HCT116 (cell line): ENCODE measurements around the gene CACNA2D2. TPM values are rescaled to one million over a fixed set of nuclear protein-coding genes. Genes with fewer than 3 reads are reported as not detected.

Experiments used
- ATAC-seq: fragments of 200-7000 bp; cut with Tn5 transposase; 2 replicates; pipeline ENCODE4 v1.9.1; 2020; ENCODE audit warnings: mild to moderate bottlenecking, moderate library complexity
- BruUV-seq: library from RNA; stranded (reverse); fragments of 400-500 nt; replicated peaks from 2 replicates; lab custom pipeline; 2021; lab: Mats Ljungman, UMichigan
- CTCF ChIA-PET: fragments of 300-600 bp; sonication (Branson Sonifier 250); formaldehyde crosslinking; loops from one replicate; lab custom pipeline; 2021; ENCODE audit warnings: antibody characterized with exemption; lab: Charles Lee
- POLR2A ChIA-PET: fragments of 300-600, 350-600 bp; sonication (Branson Sonifier 250); formaldehyde crosslinking; loops from one replicate; lab custom pipeline; 2021; ENCODE audit warnings: antibody characterized with exemption; lab: Charles Lee
- RAD21 ChIA-PET, 2 experiments: fragments of 300-600 bp; sonication (Branson Sonifier 250); formaldehyde crosslinking; loops; one replicate each; lab custom pipeline; 2023; ENCODE audit warnings: low total read pairs in 2 of 2; ENCODE audit not compliant: uncharacterized antibody in 2 of 2, unreplicated experiment in 2 of 2, low non-redundant PET in 1 of 2; lab: Charles Lee
- DNase-seq: peaks from one replicate; pipeline ENCODE4 v3.0.0-alpha.2; 2010; ENCODE audit warnings: low read depth, low spot score
- H2AFZ ChIP-seq: fragments of 200-600 bp; shearing (Covaris generic), sonication (generic); 2 replicates; pipeline ENCODE4 v1.6.1; 2017; ENCODE audit warnings: low read depth, mixed run types, mixed read lengths, antibody characterized with exemption, low read length; ENCODE audit not compliant: poor library complexity, severe bottlenecking
- H3K27ac ChIP-seq: 2 replicates; pipeline ENCODE4 v1.5.1; 2012; ENCODE audit warnings: low read depth, low read length
- H3K27me3 ChIP-seq: fragments of 200-600 bp; sonication (generic); 2 replicates; pipeline ENCODE4 v1.6.1; 2016; ENCODE audit warnings: mixed run types, low read length, mixed read lengths; ENCODE audit not compliant: insufficient read depth
- H3K36me3 ChIP-seq, 2 experiments: fragments of 200-500 bp in 1 of 2; fragments of 200-600 bp in 1 of 2; sonication (Bioruptor generic) in 1 of 2; sonication (generic) in 1 of 2; 2 replicates each; pipeline versions ENCODE4 v1.5.1 to v1.6.1; 2014 to 2016; ENCODE audit warnings: low read length in 2 of 2, inconsistent platforms in 1 of 2, mixed read lengths in 1 of 2, mixed run types in 1 of 2; ENCODE audit not compliant: insufficient read depth in 2 of 2, control insufficient read depth in 1 of 2
- H3K4me1 ChIP-seq, 2 experiments: fragments of 200-600 bp in 1 of 2; sonication (generic) in 1 of 2; 2 replicates each; pipeline versions ENCODE4 v1.5.1 to v1.6.1; 2012 to 2017; ENCODE audit warnings: low read length in 2 of 2, inconsistent platforms in 1 of 2, mild to moderate bottlenecking in 1 of 2, mixed read lengths in 1 of 2, mixed run types in 1 of 2, moderate library complexity in 1 of 2; ENCODE audit not compliant: insufficient read depth in 2 of 2, control insufficient read depth in 1 of 2
- H3K4me2 ChIP-seq: fragments of 200-600 bp; sonication (generic); 2 replicates; pipeline ENCODE4 v1.6.1; 2017; ENCODE audit warnings: mixed run types, low read length, mixed read lengths
- H3K4me3 ChIP-seq, 2 experiments: fragments of 200-600 bp in 1 of 2; sonication (generic) in 1 of 2; replicated peaks in 1 of 2; 2 replicates each; pipeline ENCODE4 v1.5.1; 2011 to 2016; ENCODE audit warnings: low read length in 2 of 2, control low read depth in 1 of 2, low read depth in 1 of 2, mild to moderate bottlenecking in 1 of 2, mixed read lengths in 1 of 2, mixed run types in 1 of 2
- H3K79me2 ChIP-seq: fragments of 200-600 bp; sonication (generic); 2 replicates; pipeline ENCODE4 v1.6.1; 2017; ENCODE audit warnings: mild to moderate bottlenecking, mixed run types, low read length, moderate library complexity, mixed read lengths; ENCODE audit not compliant: insufficient read depth
- H3K9ac ChIP-seq: fragments of 200-600 bp; sonication (generic); 2 replicates; pipeline ENCODE4 v1.6.1; 2016; ENCODE audit warnings: low read length, mixed read lengths
- H3K9me2 ChIP-seq: fragments of 200-600 bp; sonication (generic), shearing (Covaris generic); 2 replicates; pipeline ENCODE4 v1.6.1; 2017; ENCODE audit warnings: mixed run types, mild to moderate bottlenecking, moderate library complexity; ENCODE audit not compliant: insufficient read depth
- H3K9me3 ChIP-seq, 2 experiments: fragments of 200-500 bp in 1 of 2; fragments of 200-600 bp in 1 of 2; sonication (Bioruptor generic) in 1 of 2; sonication (generic) in 1 of 2; 2 replicates each; pipeline ENCODE4 v1.6.1; 2014 to 2017; ENCODE audit warnings: low read length in 2 of 2, mixed read lengths in 2 of 2, inconsistent platforms in 1 of 2, low read depth in 1 of 2, mild to moderate bottlenecking in 1 of 2, mixed run types in 1 of 2, moderate library complexity in 1 of 2; ENCODE audit not compliant: control insufficient read depth in 1 of 2, insufficient read depth in 1 of 2
- H4K20me1 ChIP-seq: fragments of 200-600 bp; sonication (generic), shearing (Covaris generic); 2 replicates; pipeline ENCODE4 v1.6.1; 2017; ENCODE audit warnings: mixed run types, mild to moderate bottlenecking, moderate library complexity; ENCODE audit not compliant: insufficient read depth
- ATF3 ChIP-seq: IDR thresholded peaks from 2 replicates; pipeline ENCODE4 v1.6.1; 2012
- CBX3 ChIP-seq: IDR thresholded peaks from 2 replicates; pipeline ENCODE4 v1.6.1; 2012; ENCODE audit warnings: low read depth
- CTCF ChIP-seq, 3 experiments: fragments of 200-600 bp in 1 of 3; sonication (generic) in 1 of 3; IDR thresholded peaks in 2 of 3; conservative IDR thresholded peaks in 1 of 3; 2 replicates each; pipeline ENCODE4 v1.5.1; 2012 to 2017; ENCODE audit warnings: low read depth in 2 of 3, low read length in 2 of 3, antibody characterized with exemption in 1 of 3, borderline replicate concordance in 1 of 3, control low read depth in 1 of 3, mild to moderate bottlenecking in 1 of 3, mixed read lengths in 1 of 3, mixed run types in 1 of 3, moderate library complexity in 1 of 3; ENCODE audit not compliant: insufficient read depth in 1 of 3
- EGR1 ChIP-seq: IDR thresholded peaks from 2 replicates; pipeline ENCODE4 v1.6.1; 2012; ENCODE audit warnings: low read depth
- ELF1 ChIP-seq: IDR thresholded peaks from 2 replicates; pipeline ENCODE4 v1.6.1; 2012; ENCODE audit warnings: low read depth, borderline replicate concordance
- EZH2phosphoT487 ChIP-seq: fragments of 200-600 bp; IDR thresholded peaks from 2 replicates; pipeline ENCODE4 v1.6.1; 2018; ENCODE audit warnings: antibody characterized with exemption, borderline replicate concordance
- FOSL1 ChIP-seq: IDR thresholded peaks from 2 replicates; pipeline ENCODE4 v1.6.1; 2012; ENCODE audit warnings: low read depth
- JUND ChIP-seq: IDR thresholded peaks from 2 replicates; pipeline ENCODE4 v1.6.1; 2012
- MAX ChIP-seq: IDR thresholded peaks from 2 replicates; pipeline ENCODE4 v1.6.1; 2012
- POLR2A ChIP-seq: IDR thresholded peaks from 2 replicates; pipeline ENCODE4 v1.7.0; 2011; ENCODE audit warnings: borderline replicate concordance; ENCODE audit not compliant: insufficient read depth, insufficient read length; ENCODE audit errors: extremely low read depth
- RAD21 ChIP-seq: IDR thresholded peaks from 2 replicates; pipeline ENCODE4 v1.6.1; 2012; ENCODE audit warnings: low read depth, mild to moderate bottlenecking
- SIN3A ChIP-seq: IDR thresholded peaks from 2 replicates; pipeline ENCODE4 v1.6.1; 2012; ENCODE audit warnings: low read depth
- SP1 ChIP-seq: IDR thresholded peaks from 2 replicates; pipeline ENCODE4 v1.6.1; 2012; ENCODE audit warnings: low read depth
- TCF7L2 ChIP-seq: IDR thresholded peaks from 2 replicates; pipeline ENCODE4 v1.7.0; 2011; ENCODE audit warnings: borderline replicate concordance, inconsistent platforms; ENCODE audit not compliant: insufficient read depth, insufficient read length; ENCODE audit errors: extremely low read depth
- ZBTB33 ChIP-seq: IDR thresholded peaks from 2 replicates; pipeline ENCODE4 v1.6.1; 2011; ENCODE audit warnings: mild to moderate bottlenecking, low read length, moderate library complexity; ENCODE audit not compliant: insufficient replicate concordance; ENCODE audit errors: extremely low read depth
- ZNF274 ChIP-seq: fragments of 200-500 bp; sonication (Bioruptor generic); IDR thresholded peaks from 2 replicates; pipeline ENCODE4 v1.6.1; 2014; ENCODE audit warnings: mild to moderate bottlenecking, low read depth, low read length, inconsistent platforms
- intact Hi-C: fragments of 100-400 bp; cut with micrococcal nuclease; formaldehyde crosslinking; loops from 2 replicates; pipeline ENCODE4 v1.10.0; 2022
- total RNA-seq: library from RNA; stranded (reverse); gene quantifications from one replicate; pipeline ENCODE4 v1.2.1, GENCODE V29; 2021; ENCODE audit not compliant: unreplicated experiment

The CACNA2D2 gene
- total RNA-seq, 1 experiment from 2014 or later = 10.2 TPM

- no peak for TF ChIP-seq ZBTB33
- TF ChIP-seq EGR1 = no peak
- no peak for TF ChIP-seq RAD21
Measured at GRCh38 chr3:50518436-50518835, 15.0 kb upstream of the CACNA2D2 start (continued).

- Histone ChIP-seq H3K9me2 (no peaks in the 10 kb centered on the region), H3K36me3 (no peaks in the 10 kb centered on the region), H3K79me2 (no peaks in the 10 kb centered on the region), H4K20me1 (no peaks in the 10 kb centered on the region), H3K4me2 (no peak overlapping the region), H3K9ac (no peak overlapping the region), H3K27me3 (peaks cover 4% of the 10 kb centered on the region; the same call in 1 of the 2 replicates), H3K4me3 (no peak overlapping the region), H2AFZ (no peak overlapping the region), H3K9me3 (no peaks in the 10 kb centered on the region), H3K4me1 (peaks cover 0 to 6% of the 10 kb centered on the region in 2 experiments; a peak in 1 of 4 replicates), H3K27ac (no peak overlapping the region)
- ChIA-PET RAD21 (no interaction called here), POLR2A (no interaction called here), CTCF (no interaction called here)
- intact Hi-C loops = no loop called here
- TF ChIP-seq EZH2phosphoT487 = no peak
- no peak for ATAC-seq
- no peak for DNase-seq
- no TSS peak for BruUV-seq
Measured at GRCh38 chr3:50517721-50518206, 14.3 kb upstream of the CACNA2D2 start.

- CTCF ChIA-PET = interaction anchor here (0.6 kb wide), 1 partner anchor 1841 kb away, joined by 5 read pairs; no protein-coding TSS in a partner anchor
- POLR2A ChIA-PET = no interaction called here
- RAD21 ChIA-PET = no interaction called here
- Histone ChIP-seq H3K9ac (no peak overlapping the region), H4K20me1 (no peaks in the 10 kb centered on the region), H2AFZ (no peak overlapping the region), H3K9me3 (no peaks in the 10 kb centered on the region), H3K36me3 (no peaks in the 10 kb centered on the region), H3K9me2 (no peaks in the 10 kb centered on the region), H3K4me2 (no peak overlapping the region), H3K27ac (no peak overlapping the region), H3K4me1 (peaks cover 0 to 6% of the 10 kb centered on the region in 2 experiments; a peak in 1 of 4 replicates), H3K4me3 (no peak overlapping the region), H3K79me2 (no peaks in the 10 kb centered on the region), H3K27me3 (no peaks in the 10 kb centered on the region)
- intact Hi-C loops = no loop called here
- BruUV-seq = no TSS peak
- ATAC-seq (no peak), DNase-seq (no peak)
- TF ChIP-seq RAD21 (no peak), SP1 (no peak), ELF1 (no peak), CBX3 (no peak), ZNF274 (no peak), ATF3 (no peak), MAX (no peak), CTCF (IDR thresholded peaks at IDR 0.05 in 2 of 3, conservative IDR thresholded peaks at IDR 0.05 in 1 of 3; ENCODE audit: borderline replicate concordance in 1 of 3, insufficient read depth in 1 of 3, low read depth in 2 of 3, low read length in 2 of 3) (no peak), POLR2A (no peak), FOSL1 (no peak), JUND (no peak), SIN3A (no peak), TCF7L2 (no peak)
Measured at GRCh38 chr3:50516440-50516871, 13.0 kb upstream of the CACNA2D2 start.
